ENCODE results near the gene HECW1. TPM values are rescaled to one million over a fixed set of nuclear protein-coding genes. Genes with fewer than 3 reads are reported as not detected.

HECW1 gene
- total and polyA plus RNA-seq, 4 donors, result 0.77 to 1.9 (median 1.0) TPM; not detected in 1

Small RNAs within 50 kb of the gene (microRNA-seq; reads per million reads assigned to microRNA genes)
- 0.60 to 0.99 reads per million in 2 donors for gene MIR3943

Other genes starting within 250 kb of the HECW1 start
- gene C7orf25, start 200.6 kb upstream of the HECW1 start, total RNA-seq, result 1 to 10 TPM; 3.2 to 5.0 TPM
- gene C7orf25, start 200.6 kb upstream of the HECW1 start, polyA plus RNA-seq, result 1 to 10 TPM; 3.6 to 5.0 TPM
- 10 to 100 TPM; 50.4 to 66.3 TPM for gene PSMA2, start 180.5 kb upstream of the HECW1 start, total RNA-seq
- 100 to 1,000 TPM; 105 to 108 TPM for gene PSMA2, start 180.5 kb upstream of the HECW1 start, polyA plus RNA-seq
- gene MRPL32, start 180.3 kb upstream of the HECW1 start, total RNA-seq, result 10 to 100 TPM; 42.5 to 42.9 TPM
- gene MRPL32, start 180.3 kb upstream of the HECW1 start, polyA plus RNA-seq, result 100 to 1,000 TPM in 1 of 2 donors, 10 to 100 TPM in 1; 68.5 to 107 TPM

Measured in aorta (tissue), 4 donors.